ENCODE measurements around the gene RAD9A. TPM values are rescaled to one million over a fixed set of nuclear protein-coding genes. Genes with fewer than 3 reads are reported as not detected.

RAD9A gene
- total and polyA plus RNA-seq, 9 of the 15 experiments (the other 6 are each of a cell fraction or from before 2014, with no cell fraction given) = 1.4 to 41.2 (median 16.1) TPM

DNA sequence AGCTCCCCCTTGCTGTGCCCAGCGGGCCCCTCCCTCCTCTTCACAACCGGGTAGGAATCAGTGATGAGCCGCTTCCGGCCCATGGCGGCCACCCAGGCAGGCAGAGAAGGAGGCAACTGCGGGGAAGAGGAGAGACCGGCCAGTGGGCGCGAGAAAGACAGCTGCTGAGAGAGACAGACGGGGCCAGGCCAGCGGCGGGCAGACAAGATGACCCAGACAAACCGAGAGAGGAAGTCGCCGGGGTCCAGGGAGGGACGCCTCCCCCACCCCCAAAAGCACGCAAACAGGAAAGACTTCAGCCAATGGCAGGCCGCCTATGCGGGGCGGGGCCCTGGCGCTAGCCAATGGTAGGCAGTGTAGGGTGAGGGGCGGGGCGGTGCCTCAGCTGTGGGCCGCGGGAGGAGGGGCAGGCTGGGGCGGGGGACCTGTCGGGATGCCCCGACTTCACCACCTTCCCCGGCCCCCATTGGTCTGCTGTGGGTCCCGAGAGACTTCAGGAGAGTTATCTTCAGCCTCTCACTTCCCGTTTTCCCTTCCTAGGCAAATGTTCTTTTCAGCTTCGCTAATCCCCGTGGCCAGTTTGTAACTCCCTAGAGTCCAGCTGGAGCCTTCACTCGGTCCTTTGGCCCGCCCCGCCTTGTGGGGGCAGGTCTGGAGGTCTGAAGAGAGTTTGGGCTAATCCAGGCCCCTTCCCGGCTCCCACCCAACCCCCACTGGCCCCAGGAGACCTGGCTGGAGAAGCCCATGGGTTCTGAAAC is 38.3 kb upstream of the RAD9A start, which contains the start of gene POLD4 (continued):
- TF ChIP-seq ZNF280A (IDR thresholded peaks at IDR 0.05; ENCODE audit: low read depth, partially characterized antibody) = no peak
- TF ChIP-seq MECOM (CRISPR knock-in tag; IDR thresholded peaks at IDR 0.05) = no peak
- no peak for TF ChIP-seq ZNF174 (CRISPR knock-in tag; IDR thresholded peaks at IDR 0.05)
- no peak for TF ChIP-seq SOX6 (IDR thresholded peaks at IDR 0.05)
- TF ChIP-seq NFATC3 (IDR thresholded peaks at IDR 0.05) = no peak
- TF ChIP-seq, protein P1, sequence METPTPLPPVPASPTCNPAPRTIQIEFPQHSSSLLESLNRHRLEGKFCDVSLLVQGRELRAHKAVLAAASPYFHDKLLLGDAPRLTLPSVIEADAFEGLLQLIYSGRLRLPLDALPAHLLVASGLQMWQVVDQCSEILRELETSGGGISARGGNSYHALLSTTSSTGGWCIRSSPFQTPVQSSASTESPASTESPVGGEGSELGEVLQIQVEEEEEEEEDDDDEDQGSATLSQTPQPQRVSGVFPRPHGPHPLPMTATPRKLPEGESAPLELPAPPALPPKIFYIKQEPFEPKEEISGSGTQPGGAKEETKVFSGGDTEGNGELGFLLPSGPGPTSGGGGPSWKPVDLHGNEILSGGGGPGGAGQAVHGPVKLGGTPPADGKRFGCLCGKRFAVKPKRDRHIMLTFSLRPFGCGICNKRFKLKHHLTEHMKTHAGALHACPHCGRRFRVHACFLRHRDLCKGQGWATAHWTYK (CRISPR knock-in tag; IDR thresholded peaks at IDR 0.05) = peak; percentile 22; the same call in 1 of the 2 replicates
- no peak for TF ChIP-seq TCF7L2 (IDR thresholded peaks at IDR 0.05; ENCODE audit: low read depth, low read length)
- TF ChIP-seq, protein P2, sequence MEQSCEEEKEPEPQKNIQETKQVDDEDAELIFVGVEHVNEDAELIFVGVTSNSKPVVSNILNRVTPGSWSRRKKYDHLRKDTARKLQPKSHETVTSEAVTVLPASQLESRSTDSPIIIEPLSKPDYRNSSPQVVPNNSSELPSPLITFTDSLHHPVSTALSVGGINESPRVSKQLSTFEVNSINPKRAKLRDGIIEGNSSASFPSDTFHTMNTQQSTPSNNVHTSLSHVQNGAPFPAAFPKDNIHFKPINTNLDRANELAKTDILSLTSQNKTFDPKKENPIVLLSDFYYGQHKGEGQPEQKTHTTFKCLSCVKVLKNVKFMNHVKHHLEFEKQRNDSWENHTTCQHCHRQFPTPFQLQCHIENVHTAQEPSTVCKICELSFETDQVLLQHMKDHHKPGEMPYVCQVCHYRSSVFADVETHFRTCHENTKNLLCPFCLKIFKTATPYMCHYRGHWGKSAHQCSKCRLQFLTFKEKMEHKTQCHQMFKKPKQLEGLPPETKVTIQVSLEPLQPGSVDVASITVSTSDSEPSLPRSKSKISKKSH (CRISPR knock-in tag; IDR thresholded peaks at IDR 0.05) = no peak
- no peak for TF ChIP-seq TGIF2 (CRISPR knock-in tag; IDR thresholded peaks at IDR 0.05)
- no peak for TF ChIP-seq NR4A1 (CRISPR knock-in tag; IDR thresholded peaks at IDR 0.05)
- TF ChIP-seq NR4A1 (tag; IDR thresholded peaks at IDR 0.05) = no peak
- peak; percentile 49; the same call in 1 of the 2 replicates for TF ChIP-seq MYNN (IDR thresholded peaks at IDR 0.05)
- TF ChIP-seq MYNN (CRISPR knock-in tag; IDR thresholded peaks at IDR 0.05) = no peak
- TF ChIP-seq C11orf30 (IDR thresholded peaks at IDR 0.05; ENCODE audit: low read depth) = no peak; the same call in 1 of the 2 replicates
- TF ChIP-seq CREB3L1 (IDR thresholded peaks at IDR 0.05; ENCODE audit: borderline replicate concordance, low read depth) = no peak
- peak; percentile 89 for TF ChIP-seq SMAD4 (CRISPR knock-in tag; conservative IDR thresholded peaks at IDR 0.05)
- peak; percentile 87; the same call in 1 of the 2 replicates for TF ChIP-seq ERF (CRISPR knock-in tag; IDR thresholded peaks at IDR 0.05)
- TF ChIP-seq ZNF764 (CRISPR knock-in tag; IDR thresholded peaks at IDR 0.05; ENCODE audit: low read depth) = no peak
- no peak for TF ChIP-seq HSF4 (CRISPR knock-in tag; IDR thresholded peaks at IDR 0.05; ENCODE audit: borderline replicate concordance)
- no peak for TF ChIP-seq ZFP1 (CRISPR knock-in tag; IDR thresholded peaks at IDR 0.05)
- TF ChIP-seq SP2 (IDR thresholded peaks at IDR 0.05; ENCODE audit: extremely low read depth, low read depth, low read length, poor library complexity, severe bottlenecking) = peak; percentile 52
- no peak for TF ChIP-seq ZC3H8 (IDR thresholded peaks at IDR 0.05)
